ENCODE measurements around the gene FAM193A.
"Not testable (repeated sequence)": the region's sequence is repeated elsewhere in the genome, so short reads cannot be mapped to it uniquely, and the experiment has no call there.

The FAM193A gene

DNA sequence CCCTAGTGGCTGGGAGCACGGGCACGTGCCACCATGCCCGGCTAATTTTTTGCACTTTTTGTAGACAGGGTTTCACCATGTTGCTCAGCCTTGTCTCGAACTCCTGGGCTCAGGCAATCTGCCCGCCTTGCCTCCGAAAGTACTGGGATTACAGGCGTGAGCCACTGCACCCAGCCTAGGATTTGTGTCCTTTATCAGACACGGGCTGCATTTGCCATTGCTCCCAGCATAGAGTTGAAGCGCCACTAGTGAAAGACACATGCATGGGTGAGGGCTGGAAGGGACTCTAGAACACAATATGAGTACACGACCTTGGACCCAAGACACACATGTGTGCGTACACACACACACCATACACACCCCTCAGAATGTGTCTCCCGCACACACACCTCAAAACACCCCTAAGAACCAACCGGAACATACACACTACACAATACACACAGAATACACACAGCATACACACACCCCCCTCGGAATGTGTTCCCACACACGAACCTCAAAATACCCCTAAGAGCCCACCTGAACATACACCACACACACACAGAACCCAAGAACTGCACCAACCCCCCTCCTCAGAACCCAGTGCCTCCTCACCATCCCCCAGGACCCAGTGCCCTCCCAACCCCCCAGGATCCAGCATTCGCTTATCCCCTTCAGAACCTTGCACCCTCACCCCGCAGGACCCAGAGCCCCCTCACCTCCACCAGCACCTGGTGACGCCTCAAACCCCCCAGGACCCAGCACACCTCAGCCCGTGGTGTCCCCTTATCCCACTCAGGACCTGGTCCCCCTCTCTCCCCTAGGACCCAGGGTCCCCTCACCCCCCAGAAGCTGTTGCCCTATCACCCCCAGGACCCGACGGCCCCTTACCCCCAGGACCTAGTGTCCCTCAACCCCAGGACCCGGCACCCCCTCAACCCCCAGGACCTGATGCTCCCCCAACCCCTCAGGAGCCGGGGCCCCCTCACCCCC, 218.7 kb downstream of the FAM193A start:
- FAIRE-seq: no peak

DNA sequence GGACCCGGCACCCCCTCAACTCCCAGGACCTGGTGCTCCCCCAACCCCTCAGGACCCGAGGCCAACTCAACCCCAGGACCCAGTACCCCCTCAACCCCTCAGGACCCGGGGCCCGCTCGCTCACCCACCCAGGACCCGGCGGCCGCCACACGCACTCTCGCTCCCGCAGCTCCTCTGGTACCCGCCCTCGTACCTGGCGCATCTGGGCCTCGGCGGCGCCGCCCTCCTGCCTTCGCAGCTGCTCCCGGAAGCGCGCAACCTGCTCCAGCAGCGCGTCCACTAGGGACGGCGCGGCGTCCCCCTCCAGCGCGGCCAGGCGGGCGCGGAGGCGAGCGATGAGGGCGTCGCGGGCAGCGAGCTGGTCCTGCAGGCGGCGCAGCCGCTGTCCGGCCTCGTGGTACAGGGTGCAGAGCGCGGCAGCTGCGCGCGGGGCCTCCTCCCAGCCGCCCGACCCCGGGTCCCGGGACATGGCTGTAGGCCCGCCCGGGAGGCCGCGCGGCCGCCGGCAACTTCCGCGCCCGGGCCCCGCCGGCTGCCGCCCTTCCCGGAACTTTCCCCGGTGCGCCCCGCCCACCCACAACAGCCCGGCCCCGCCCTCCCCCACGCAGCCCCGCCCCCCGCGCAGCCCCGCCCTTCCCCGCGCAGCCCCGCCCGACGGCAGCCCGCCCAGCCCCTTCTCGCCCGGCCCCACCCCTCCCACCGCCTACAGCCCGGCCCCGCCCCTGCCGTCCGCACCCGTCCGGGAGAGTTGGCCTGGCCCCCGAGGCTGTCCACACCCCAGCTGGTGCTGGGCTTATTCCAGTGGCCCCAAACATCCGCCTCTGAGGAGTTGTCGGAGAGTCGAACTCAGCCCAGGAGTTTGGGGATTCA, 219.6 kb downstream of the FAM193A start, which contains the start of gene TNIP2:
Gene TNIP2, minus strand, starts transcription at position 516 of the 870 bp plus-strand sequence. Its CDS starts 47 bp downstream, at position 469.
- FAIRE-seq: no peak

DNA sequence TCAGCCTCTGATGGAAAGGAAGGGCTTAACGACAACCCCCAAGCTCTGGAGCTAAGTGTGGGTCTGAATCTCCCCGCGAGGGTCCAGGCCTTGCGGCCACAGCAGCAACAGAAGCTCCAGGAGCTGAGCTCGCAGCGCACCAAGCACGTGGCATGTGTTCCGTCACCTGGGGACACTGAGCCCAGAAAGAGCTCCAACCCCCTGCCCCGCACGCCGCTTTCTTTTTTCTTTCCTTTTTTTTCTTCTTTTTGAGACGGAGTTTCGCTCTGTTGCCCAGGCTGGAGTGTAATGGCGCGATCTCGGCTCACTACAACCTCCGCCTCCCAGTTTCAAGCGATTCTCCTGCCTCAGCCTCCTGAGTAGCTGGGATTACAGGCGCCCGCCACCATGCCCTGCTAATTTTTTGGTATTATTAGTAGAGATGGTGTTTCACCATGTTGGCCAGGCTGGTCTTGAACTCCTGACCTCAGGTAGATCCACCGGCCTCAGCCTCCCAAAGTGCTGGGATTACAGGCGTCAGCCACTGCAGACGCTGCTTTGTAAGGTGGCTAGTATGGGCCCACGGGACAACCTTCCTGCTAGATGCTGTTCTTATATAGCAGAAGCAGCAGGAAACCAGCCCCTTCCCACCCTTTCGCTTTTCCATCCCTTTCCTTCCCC, 220.4 kb downstream of the FAM193A start:
- no peak for FAIRE-seq

DNA sequence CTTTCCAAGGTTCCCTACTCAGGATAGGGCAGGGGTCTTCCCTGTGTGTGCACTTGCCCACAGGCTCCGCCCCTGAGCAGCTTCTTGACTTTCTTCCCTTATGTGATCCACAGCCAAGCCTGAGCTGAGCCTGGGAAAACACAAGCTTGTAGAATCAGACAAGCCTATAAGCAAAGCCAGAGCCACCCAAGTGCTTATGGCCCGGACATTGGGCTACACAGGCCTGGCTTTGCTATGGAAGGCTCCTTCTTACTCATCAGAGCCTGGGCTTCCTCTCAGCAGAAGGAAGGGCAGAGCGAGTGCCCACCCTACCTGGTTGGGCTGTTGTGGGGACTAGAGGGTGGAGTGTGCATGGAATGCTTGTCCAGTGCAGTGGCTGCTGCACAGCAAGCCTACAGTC, 221.0 kb downstream of the FAM193A start:
- FAIRE-seq: no peak

DNA sequence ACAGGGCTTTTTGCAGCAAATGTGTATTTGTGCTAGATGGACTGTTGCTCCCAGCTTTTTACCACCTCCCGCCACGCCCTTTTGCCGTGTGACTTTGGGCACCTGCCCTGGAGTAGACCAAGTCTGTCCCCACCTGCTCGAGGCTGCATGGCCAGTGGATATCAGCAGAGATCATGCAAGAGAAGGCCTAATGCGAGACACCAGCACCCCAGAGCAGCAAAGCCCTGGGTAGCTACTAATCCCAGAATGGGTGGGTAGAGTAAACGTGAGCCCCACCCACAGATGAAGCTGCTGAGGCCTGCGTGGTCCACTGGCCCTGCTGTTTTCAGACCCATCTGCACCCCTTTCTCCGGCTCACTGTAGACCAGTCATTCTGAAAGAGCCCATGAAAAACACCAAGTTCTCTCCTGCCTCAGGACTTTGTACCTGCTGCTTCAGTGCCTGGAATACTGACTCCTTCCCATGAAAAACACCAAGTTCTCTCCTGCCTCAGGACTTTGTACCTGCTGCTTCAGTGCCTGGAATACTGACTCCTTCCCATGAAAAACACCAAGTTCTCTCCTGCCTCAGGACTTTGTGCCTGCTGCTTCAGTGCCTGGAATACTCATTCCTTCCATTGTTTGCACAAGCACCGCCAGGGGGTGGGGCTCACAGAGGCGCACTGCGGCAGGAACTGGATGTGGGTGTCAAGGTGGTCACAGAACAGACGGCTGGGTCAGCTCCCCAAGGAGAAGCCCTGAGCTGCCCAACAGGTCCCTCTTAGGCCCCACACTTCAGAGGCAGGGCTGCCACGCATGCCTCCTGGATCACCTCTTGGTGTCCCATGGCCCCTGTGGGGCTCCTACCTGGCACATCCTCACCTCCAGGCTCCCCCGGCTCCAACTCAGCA, 224.8 kb downstream of the FAM193A start:
- FAIRE-seq: no peak

DNA sequence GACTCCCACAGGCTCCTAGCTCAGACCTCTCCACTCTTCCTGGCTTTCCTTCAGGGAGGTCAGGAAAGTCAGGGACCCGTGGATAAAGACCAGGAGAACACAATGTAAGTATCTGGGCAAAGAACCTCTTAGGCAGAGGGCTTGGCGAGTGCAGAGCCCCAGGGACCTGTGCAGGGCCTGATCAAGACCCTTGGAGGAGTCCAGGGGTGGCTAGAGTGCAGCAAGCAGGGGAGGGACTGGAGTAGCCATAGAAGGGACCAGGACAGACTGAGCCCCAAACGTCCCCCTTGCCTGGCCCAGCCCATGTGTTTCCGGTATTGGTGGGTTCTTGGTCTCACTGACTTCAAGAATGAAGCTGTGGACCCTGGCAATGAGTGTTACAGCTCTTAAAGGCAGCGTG, 225.6 kb downstream of the FAM193A start:
- FAIRE-seq: no peak

DNA sequence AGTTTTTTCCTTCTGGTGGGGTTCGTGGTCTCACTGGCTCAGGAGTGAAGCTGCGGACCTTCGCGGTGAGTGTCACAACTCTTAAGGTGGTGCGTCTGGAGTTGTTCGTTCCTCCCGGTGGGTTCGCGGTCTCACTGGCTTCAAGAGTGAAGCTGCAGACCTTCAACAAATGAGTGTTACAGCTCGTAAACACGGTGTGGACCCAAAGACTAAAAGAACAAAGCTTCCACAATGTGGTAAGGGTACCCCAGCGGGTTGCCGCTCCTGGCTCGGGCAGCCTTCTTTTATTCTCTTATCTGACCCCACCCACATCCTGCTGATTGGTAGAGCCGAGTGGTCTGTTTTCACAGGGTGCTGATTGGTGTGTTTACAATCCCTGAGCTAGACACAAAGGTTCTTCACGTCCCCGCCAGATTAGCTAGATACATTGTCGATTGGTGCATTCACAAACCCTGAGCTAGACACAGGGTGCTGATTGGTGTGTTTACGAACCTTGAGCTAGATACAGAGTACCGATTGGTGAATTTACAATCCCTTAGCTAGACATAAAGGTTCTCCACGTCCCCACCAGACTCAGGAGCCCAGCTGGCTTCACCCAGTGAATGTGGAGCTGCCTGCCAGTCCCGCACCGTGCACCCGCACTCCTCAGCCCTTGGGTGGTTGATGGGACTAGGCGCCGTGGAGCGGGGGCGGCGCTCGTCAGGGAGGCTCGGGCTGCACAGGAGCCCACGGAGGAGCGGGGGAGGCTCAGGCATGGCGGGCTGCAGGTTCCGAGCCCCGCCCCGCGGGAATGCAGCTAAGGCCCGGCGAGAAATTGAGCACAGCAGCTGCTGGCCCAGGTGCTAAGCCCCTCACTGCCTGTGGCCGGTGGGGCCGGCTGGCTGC, 226.3 kb downstream of the FAM193A start:
- not testable (repeated sequence) for FAIRE-seq

DNA sequence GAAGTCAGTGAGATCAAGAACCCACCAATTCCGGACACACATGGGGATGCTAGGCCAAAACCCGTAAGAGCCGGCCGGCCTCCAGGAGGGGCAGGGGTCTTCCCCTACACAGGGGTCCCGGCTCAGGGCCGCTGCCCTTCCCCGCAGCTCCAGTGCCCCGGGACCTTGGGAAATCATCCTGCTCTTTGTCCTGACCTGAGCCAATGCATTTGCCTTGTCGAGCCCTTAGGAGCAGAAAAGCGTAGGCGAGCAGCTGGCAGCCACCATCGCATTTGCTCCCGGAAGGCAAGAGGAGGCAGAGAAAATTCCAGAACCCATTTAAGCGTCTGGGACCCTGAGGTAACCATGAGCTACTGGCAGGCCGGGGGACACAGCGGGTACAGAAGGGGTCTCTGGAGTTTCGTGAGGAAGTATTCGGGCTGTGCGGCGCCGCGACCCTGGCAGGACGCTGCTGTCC, 227.1 kb downstream of the FAM193A start:
- no peak for FAIRE-seq

DNA sequence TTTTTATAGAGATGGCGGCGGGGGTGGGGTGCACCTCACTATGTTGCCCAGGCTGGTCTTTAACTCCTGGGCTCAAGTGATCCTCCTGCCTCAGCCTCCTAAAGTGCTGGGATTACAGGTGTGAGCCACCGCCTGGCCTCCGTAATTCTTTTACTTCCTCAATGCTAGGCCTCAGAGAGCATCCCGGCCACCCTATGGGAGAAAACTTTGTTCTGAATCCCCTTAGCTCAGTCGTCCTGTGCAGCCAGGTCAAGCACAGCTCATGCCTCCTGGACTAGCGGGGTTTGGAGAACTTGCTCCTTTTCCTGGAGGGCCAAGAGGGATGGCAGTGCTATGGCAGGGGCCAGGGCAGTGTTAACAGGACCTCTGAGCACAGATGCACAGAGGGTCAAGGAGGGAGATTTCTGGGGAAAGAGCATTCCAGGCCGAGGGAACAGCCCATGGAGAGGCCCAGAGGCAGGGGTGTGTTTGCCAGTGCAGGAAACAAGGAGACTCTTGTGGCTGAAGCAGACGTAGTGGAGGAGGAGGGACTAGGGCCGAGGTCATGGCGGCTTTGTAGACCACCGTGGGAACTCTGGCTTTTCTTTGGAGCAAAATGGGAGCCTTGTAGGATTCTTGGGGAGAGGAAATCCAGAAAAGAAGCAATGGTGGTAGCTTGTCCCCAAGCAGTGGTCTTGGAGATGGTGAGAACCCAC, 229.5 kb downstream of the FAM193A start:
- FAIRE-seq: no peak

DNA sequence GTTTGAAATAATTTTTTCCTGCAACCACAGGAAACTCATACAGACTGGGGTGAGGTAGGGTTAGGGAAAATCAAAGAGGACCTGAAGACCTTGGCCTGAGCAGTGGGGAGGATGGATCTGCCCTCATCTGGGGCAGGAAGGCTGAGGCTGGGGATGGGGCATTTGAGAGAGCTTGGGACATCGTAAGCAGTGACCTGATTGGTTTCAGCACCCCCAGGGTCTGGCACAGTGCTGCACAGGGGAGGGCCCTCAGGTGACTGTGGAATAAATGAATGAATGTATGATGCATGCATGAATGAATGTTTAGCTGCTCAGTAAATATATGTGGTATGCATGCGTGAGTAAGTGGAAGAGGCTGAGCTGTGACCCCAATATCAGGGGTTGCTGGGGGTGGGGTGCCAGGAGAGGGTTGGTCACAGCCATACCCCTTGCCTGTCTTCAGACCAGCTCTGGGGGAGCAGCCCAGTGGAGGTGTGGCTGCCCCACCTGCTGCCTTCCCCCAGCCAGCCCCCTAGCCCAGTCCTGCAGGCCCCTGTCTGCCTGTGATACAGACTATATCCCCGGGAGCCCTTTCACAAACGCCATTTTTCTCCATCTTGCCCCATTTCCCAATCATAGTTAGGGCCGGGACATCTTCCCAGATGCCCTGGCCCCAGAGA, 230.7 kb downstream of the FAM193A start:
- FAIRE-seq: no peak

DNA sequence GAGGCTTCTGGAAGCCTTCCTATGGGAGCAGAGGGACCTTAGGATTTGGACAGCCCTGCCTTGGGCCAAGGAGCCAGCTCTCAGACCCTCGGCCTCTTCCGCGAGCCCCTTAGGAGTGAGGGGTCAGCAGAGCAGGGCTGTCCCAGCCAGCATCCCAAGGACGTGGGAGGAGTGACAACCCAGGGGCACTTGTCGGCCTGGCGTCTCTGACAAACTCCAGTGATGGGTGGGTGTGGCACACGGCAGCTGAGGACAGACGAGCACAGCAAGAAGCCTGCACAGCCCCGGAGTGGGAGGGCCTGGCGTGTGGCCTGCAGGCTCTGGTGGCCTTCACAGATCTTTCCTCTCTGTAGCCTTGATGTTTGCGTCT, 231.2 kb downstream of the FAM193A start:
- FAIRE-seq: no peak

DNA sequence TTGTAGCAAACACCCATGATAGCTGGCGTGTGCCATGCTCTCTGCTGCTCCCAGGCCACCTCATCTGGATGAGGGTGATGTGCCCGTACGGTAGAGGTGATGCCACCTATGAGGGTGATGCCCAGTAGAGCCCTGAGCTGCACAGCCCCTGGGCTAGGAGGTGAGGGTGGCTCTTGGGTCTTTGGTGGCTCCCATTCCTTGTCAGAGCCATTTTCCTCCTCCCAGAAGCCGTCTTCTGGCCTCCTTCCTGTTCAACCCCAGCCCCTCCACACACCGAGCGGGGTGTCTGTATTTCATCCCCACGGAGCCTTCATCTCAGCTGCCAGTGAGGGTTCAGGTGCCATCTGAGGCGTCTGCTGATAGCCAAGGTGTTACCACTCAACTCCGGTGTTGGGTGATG, 231.7 kb downstream of the FAM193A start:
- no peak for FAIRE-seq

DNA sequence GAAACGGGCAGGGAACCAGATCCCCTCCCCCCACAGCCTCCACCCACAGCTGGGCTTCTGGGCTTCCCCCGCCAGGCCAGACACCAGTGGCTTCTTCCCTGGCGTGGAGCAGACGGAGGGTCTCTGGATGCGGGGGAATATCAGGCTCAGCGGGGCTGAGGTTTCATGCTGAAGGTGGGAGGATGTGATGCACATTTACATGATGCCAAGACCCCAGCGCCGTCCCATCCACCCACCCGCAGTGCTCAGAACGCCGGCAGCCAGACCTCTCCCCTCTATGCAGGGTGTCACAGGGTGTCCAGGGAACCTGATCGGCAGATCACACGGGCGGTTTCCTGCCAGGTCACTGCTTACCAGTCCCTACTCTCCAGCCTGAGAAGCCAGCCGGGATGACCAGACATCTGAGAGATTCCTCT, 232.5 kb downstream of the FAM193A start:
- no peak for FAIRE-seq

DNA sequence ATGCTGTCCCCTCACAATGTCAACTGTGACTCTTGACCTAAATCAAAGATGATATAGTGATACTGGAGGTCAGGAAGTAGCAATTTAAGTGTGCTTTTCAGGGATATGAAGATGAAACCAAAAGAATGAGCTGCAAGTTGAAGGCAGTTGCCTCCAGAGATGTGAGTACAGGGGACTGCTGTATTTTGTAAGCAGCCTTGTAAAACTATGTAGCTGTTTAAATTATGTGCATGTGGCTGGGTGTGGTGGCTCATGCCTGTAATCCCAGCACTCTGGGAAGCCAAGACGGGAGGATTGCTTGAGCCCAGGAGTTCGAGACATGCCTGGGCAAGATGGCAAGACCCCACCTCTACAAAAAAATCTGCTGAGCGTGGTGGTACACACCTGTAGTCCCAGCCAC, 234.8 kb downstream of the FAM193A start:
- no peak for FAIRE-seq

DNA sequence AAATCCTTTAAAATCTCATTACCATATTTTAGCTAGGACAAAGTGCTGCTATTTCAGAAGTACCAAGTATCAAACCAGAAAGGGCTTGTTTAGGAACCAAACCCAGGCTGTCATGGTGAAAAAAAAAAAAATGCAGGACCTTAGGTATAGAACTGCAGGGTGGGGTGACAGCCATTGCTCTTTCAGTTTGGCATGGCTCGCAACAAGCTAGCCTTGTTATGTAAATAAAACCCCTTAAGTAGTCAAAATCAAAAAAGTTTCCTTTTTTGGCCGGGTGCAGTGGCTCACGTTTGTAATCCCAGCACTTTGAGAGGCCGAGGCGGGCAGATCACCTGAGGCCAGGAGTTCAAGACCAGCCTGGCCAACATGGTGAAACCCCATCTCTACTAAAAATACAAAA, 244.2 kb downstream of the FAM193A start:
- FAIRE-seq: not testable (repeated sequence)

DNA sequence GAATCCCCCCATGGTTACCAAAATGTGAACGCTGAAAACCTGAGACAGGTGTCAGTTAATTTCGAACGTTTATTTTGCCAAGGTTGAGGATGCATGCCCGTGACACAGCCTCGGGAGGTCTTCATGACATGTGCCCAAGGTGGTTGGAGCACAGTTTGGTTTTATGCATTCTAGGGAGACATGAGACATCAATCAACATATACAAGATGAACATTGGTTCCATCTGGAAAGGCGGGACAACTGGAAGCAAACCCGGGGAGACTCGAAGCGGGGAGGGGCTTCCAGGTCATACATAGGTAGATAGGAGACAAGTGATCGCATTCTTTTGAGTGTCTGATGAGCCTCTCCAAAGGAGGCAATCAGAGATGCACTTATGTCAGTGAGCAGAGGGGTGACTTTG, 245.5 kb downstream of the FAM193A start:
- no peak for FAIRE-seq
